ENCODE measurements around the gene C10orf105. TPM values are rescaled to one million over a fixed set of nuclear protein-coding genes. Genes with fewer than 3 reads are reported as not detected.

Gene C10orf105
- total RNA-seq, 2 donors from 2014 or later = 0.13 to 0.33 TPM

GRCh38 chr10:71724539-71724938 lies 5.0 kb upstream of the C10orf105 start:
- Histone ChIP-seq H3K9ac (ENCODE audit: extremely low read depth, low read length, poor library complexity, severe bottlenecking) (no peak overlapping the region), H3K4me3 (ENCODE audit: low read length) (no peak overlapping the region), H3K36me3 (ENCODE audit: control insufficient read depth, insufficient read depth, low read length) (no peaks in the 10 kb centered on the region), H3K9me3 (ENCODE audit: control insufficient read depth, low read length) (no peaks in the 10 kb centered on the region), H3K27ac (ENCODE audit: low read depth, low read length) (no peak overlapping the region), H3K27me3 (ENCODE audit: control insufficient read depth, insufficient read depth, low read length, poor library complexity, severe bottlenecking) (peaks cover 3% of the 10 kb centered on the region), H3K4me1 (ENCODE audit: control insufficient read depth, insufficient read depth, low read length) (peaks cover 4% of the 10 kb centered on the region)
- no peak overlapping the region for H3K4me3 Mint-ChIP-seq
- TF ChIP-seq CTCF (conservative IDR thresholded peaks at IDR 0.05) = no peak
- 92 to 94% methylated on average over 6 of the region's 6 CpGs for WGBS, 2 experiments (ENCODE audit: insufficient coverage in 1 of 2, insufficient read length in 1 of 2)
- H3K36me3 Mint-ChIP-seq (ENCODE audit: low read depth) = no peaks in the 10 kb centered on the region
- DNase-seq = no peak
- peaks cover 12% of the 10 kb centered on the region for H3K4me1 Mint-ChIP-seq
- H3K27ac Mint-ChIP-seq = no peak overlapping the region
- H3K27me3 Mint-ChIP-seq (ENCODE audit: insufficient read depth) = peaks cover 13% of the 10 kb centered on the region
- H3K9me3 Mint-ChIP-seq = peaks cover 2% of the 10 kb centered on the region

GRCh38 chr10:71723311-71723710 lies 3.7 kb upstream of the C10orf105 start:
- Histone ChIP-seq H3K9ac (ENCODE audit: extremely low read depth, low read length, poor library complexity, severe bottlenecking) (no peak overlapping the region), H3K27me3 (ENCODE audit: control insufficient read depth, insufficient read depth, low read length, poor library complexity, severe bottlenecking) (peaks cover 3% of the 10 kb centered on the region), H3K4me1 (ENCODE audit: control insufficient read depth, insufficient read depth, low read length) (peaks cover 4% of the 10 kb centered on the region), H3K27ac (ENCODE audit: low read depth, low read length) (no peak overlapping the region), H3K4me3 (ENCODE audit: low read length) (no peak overlapping the region), H3K9me3 (ENCODE audit: control insufficient read depth, low read length) (no peaks in the 10 kb centered on the region), H3K36me3 (ENCODE audit: control insufficient read depth, insufficient read depth, low read length) (no peaks in the 10 kb centered on the region)
- Mint-ChIP-seq H3K27me3 (ENCODE audit: insufficient read depth) (peaks cover 13% of the 10 kb centered on the region), H3K4me3 (no peak overlapping the region), H3K27ac (no peak overlapping the region), H3K4me1 (peaks cover 12% of the 10 kb centered on the region), H3K9me3 (peaks cover 2% of the 10 kb centered on the region), H3K36me3 (ENCODE audit: low read depth) (no peaks in the 10 kb centered on the region)
- DNase-seq = no peak
- 92% methylated on average over 7 to 11 of the region's 11 CpGs for WGBS, 2 experiments (ENCODE audit: insufficient coverage in 1 of 2, insufficient read length in 1 of 2)
- TF ChIP-seq CTCF (conservative IDR thresholded peaks at IDR 0.05) = no peak

GRCh38 chr10:71722849-71723248 lies 3.3 kb upstream of the C10orf105 start:
- H3K4me3 ChIP-seq (ENCODE audit: low read length) = no peak overlapping the region
- no peaks in the 10 kb centered on the region for H3K36me3 ChIP-seq (ENCODE audit: control insufficient read depth, insufficient read depth, low read length)
- Mint-ChIP-seq H3K4me3 (no peak overlapping the region), H3K27ac (no peak overlapping the region), H3K9me3 (peaks cover 2% of the 10 kb centered on the region), H3K4me1 (peaks cover 12% of the 10 kb centered on the region), H3K36me3 (ENCODE audit: low read depth) (no peaks in the 10 kb centered on the region), H3K27me3 (ENCODE audit: insufficient read depth) (peaks cover 13% of the 10 kb centered on the region)
- DNase-seq = no peak
- H3K9ac ChIP-seq (ENCODE audit: extremely low read depth, low read length, poor library complexity, severe bottlenecking) = no peak overlapping the region
- 75 to 89% methylated on average over 1 of the region's 1 CpG for WGBS, 2 experiments (ENCODE audit: insufficient coverage in 1 of 2, insufficient read length in 1 of 2)
- no peak for TF ChIP-seq CTCF (conservative IDR thresholded peaks at IDR 0.05)
- H3K27ac ChIP-seq (ENCODE audit: low read depth, low read length) = no peak overlapping the region
- H3K4me1 ChIP-seq (ENCODE audit: control insufficient read depth, insufficient read depth, low read length) = peaks cover 4% of the 10 kb centered on the region
- H3K27me3 ChIP-seq (ENCODE audit: control insufficient read depth, insufficient read depth, low read length, poor library complexity, severe bottlenecking) = peaks cover 3% of the 10 kb centered on the region
- no peaks in the 10 kb centered on the region for H3K9me3 ChIP-seq (ENCODE audit: control insufficient read depth, low read length)
